ENCODE data around the gene UEVLD.

The UEVLD gene

DNA sequence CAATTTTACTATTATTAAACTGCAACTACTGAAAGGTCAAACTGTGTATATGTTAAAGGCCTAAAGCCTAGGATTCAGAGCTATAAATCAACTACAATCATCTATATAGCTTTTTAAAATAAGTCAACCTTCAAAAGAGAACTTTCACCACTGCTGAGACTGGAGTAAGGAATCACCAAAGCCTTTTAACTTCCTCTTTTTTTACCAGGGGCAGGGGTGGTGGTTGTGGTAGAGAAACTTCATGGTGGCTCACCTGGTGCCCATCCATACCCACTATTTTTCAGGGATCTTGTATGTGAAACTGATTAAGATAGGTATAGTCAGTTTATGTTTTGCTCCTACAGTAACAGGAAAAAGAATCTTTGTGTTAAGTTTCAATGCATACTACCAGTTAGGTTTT lies 93.3 kb downstream of the UEVLD start:
- no peak for DNase-seq

DNA sequence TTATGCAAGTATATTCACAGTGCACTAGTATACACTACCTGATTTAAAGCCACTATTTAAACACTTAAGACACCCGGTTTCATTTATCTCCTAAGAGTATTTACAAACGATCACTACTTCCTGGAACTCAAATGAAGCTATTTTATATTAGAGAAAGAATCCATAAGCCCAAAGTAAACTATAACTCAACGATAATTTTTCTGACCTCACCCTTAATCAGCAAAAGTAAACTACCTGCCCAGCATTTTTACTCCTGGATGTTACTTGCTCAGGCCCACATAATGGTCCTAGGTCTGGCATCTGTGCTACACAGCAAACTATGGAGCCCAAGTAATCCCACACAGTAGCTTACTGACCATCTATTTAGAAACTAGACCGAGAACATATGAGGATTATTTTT lies 95.2 kb downstream of the UEVLD start:
- DNase-seq = no peak

GRCh38 chr11:18492888-18493287 lies 95.6 kb downstream of the UEVLD start:
- no peak for DNase-seq

GRCh38 chr11:18491924-18492323 lies 96.6 kb downstream of the UEVLD start:
- DNase-seq = no peak

DNA sequence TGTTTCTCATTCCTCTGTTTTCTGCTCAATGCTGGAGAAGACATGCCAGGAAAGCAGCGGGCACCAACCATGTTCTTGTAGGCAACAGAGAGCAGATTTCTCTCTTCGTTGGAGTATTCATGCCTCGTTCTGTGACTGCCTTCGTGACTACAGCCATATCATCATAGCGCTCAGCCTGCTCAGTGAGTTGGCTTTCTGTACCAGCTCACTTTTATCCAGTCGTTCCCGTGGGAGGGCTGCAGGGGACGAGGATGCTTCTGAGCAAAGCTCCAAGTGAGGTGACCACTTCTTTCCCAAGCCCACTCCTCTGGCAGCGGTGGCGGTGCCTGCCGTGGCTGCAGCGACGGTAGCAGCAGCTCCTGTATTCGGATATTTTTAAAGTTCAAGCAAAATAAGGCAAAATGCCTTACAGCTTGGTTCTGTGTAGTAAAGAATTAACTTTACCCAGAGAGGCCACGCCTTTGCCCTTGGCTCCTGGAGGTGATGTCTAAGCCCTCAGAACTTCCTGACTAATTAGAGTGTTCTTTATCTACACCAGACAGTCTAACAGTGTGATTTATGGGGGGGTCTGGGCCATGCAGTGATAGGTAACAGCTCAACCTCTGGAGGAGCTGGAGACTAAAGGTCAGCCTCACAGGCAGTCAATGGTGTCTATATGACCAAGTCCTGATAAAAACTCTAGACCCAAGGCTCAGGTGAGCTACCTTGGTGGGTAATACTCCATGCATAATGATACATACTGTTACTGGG lies 97.6 kb downstream of the UEVLD start:
- no peak for DNase-seq

GRCh38 chr11:18490319-18490718 lies 98.2 kb downstream of the UEVLD start:
- DNase-seq = no peak

- DNase-seq = no peak
These were observed 102.5 kb downstream of the UEVLD start for GRCh38 chr11:18485913-18486528.

All from NCI-H2227 treated with DMSO at 0.1 percent for 48 hours (cell line).